OCI-LY7 (cell line): ENCODE measurements around the gene SPRY4. TPM values are rescaled to one million over a fixed set of nuclear protein-coding genes. Genes with fewer than 3 reads are reported as not detected.

Experiments used
- BruUV-seq: library from RNA; stranded (reverse); fragments of 400-500 nt; replicated peaks from 2 replicates; lab custom pipeline; 2021; lab: Mats Ljungman, UMichigan
- CTCF ChIA-PET: fragments of 300-600 bp; sonication (Branson Sonifier 250); formaldehyde crosslinking; loops from one replicate; lab custom pipeline; 2022; ENCODE audit warnings: antibody characterized with exemption; ENCODE audit not compliant: unreplicated experiment; lab: Charles Lee
- POLR2A ChIA-PET: fragments of 300-600 bp; sonication (Branson Sonifier 250); formaldehyde crosslinking; loops from one replicate; lab custom pipeline; 2022; ENCODE audit warnings: antibody characterized with exemption; lab: Charles Lee
- DNase-seq: peaks from one replicate; pipeline ENCODE4 v3.0.0-alpha.2; 2015; ENCODE audit warnings: low spot score
- H2AFZ ChIP-seq: fragments of 200-600 bp; sonication (generic), shearing (Covaris generic); 2 replicates; pipeline ENCODE4 v1.6.1; 2014; ENCODE audit warnings: mild to moderate bottlenecking, antibody characterized with exemption, low read length, moderate library complexity
- H3K27ac ChIP-seq: fragments of 200-600 bp; sonication (generic); 2 replicates; pipeline ENCODE4 v1.5.1; 2014; ENCODE audit warnings: mixed run types, low read depth, mild to moderate bottlenecking, moderate library complexity, low read length, inconsistent platforms; ENCODE audit not compliant: poor library complexity, severe bottlenecking
- H3K36me3 ChIP-seq: fragments of 200-600 bp; sonication (generic); 2 replicates; pipeline ENCODE4 v1.6.1; 2014; ENCODE audit warnings: mild to moderate bottlenecking, antibody characterized with exemption, low read length, moderate library complexity, mixed read lengths; ENCODE audit not compliant: insufficient read depth
- H3K4me1 ChIP-seq: fragments of 200-600 bp; sonication (generic); 2 replicates; pipeline ENCODE4 v1.5.1; 2014; ENCODE audit warnings: mild to moderate bottlenecking, low read length; ENCODE audit not compliant: insufficient read depth, poor library complexity, severe bottlenecking
- H3K4me2 ChIP-seq: fragments of 200-600 bp; sonication (generic); 2 replicates; pipeline ENCODE4 v1.6.1; 2014; ENCODE audit warnings: mild to moderate bottlenecking, low read length
- H3K4me3 ChIP-seq: fragments of 200-600 bp; sonication (generic); 2 replicates; pipeline ENCODE4 v1.5.1; 2014; ENCODE audit warnings: mild to moderate bottlenecking, low read depth, low read length; ENCODE audit not compliant: poor library complexity, severe bottlenecking
- H3K79me2 ChIP-seq: fragments of 200-600 bp; sonication (generic); 2 replicates; pipeline ENCODE4 v1.6.1; 2016; ENCODE audit warnings: low read depth, mild to moderate bottlenecking, low read length, moderate library complexity, mixed read lengths; ENCODE audit not compliant: insufficient read depth
- H3K9me2 ChIP-seq: fragments of 200-600 bp; sonication (generic); 2 replicates; pipeline ENCODE4 v1.6.1; 2016; ENCODE audit warnings: mild to moderate bottlenecking, low read length, mixed read lengths; ENCODE audit not compliant: insufficient read depth
- H3K9me3 ChIP-seq: fragments of 200-600 bp; sonication (generic); 2 replicates; pipeline ENCODE4 v1.6.1; 2014; ENCODE audit warnings: mild to moderate bottlenecking, mixed run types, low read length, mixed read lengths
- H4K20me1 ChIP-seq: fragments of 200-600 bp; sonication (generic); 2 replicates; pipeline ENCODE4 v1.6.1; 2014; ENCODE audit warnings: mild to moderate bottlenecking, antibody characterized with exemption, low read length, moderate library complexity, mixed read lengths; ENCODE audit not compliant: insufficient read depth
- CTCF ChIP-seq: fragments of 200-600 bp; sonication (generic); conservative IDR thresholded peaks from 2 replicates; pipeline ENCODE4 v1.5.1; 2014; ENCODE audit warnings: mild to moderate bottlenecking, antibody characterized with exemption, low read length, moderate library complexity, mixed read lengths
- EZH2phosphoT487 ChIP-seq: fragments of 200-600 bp; sonication (generic); IDR thresholded peaks from 2 replicates; pipeline ENCODE4 v1.6.1; 2018; ENCODE audit warnings: low read depth, borderline replicate concordance, mild to moderate bottlenecking, mixed run types, antibody characterized with exemption, low read length, moderate library complexity, mixed read lengths
- intact Hi-C: fragments of 100-400 bp; cut with micrococcal nuclease; formaldehyde crosslinking; loops from one replicate; pipeline ENCODE4 v1.10.0; 2022; ENCODE audit not compliant: unreplicated experiment
- total RNA-seq, 2 experiments: library from RNA; depleted of rRNA in 1 of 2; stranded (reverse); fragments of >200 nt in 1 of 2; shearing (Covaris generic) in 1 of 2; gene quantifications; 2 replicates each; pipeline ENCODE4 v1.2.3, GENCODE V29; 2014 to 2022

Gene SPRY4
- total RNA-seq, 2 experiments from 2014 or later: not detected

- Histone ChIP-seq H3K79me2 (no peaks in the 10 kb centered on the region), H3K4me3 (no peak overlapping the region), H2AFZ (no peak overlapping the region), H3K36me3 (no peaks in the 10 kb centered on the region), H3K27ac (no peak overlapping the region), H3K9me2 (no peaks in the 10 kb centered on the region), H4K20me1 (no peaks in the 10 kb centered on the region), H3K9me3 (no peaks in the 10 kb centered on the region), H3K4me1 (peaks cover 3% of the 10 kb centered on the region), H3K4me2 (no peak overlapping the region)
- no peak for DNase-seq
- intact Hi-C loops: no loop called here
- ChIA-PET CTCF (no interaction called here), POLR2A (interaction anchor here (1.1 kb wide), 1 partner anchor 10 kb away, joined by 3 read pairs; no protein-coding TSS in a partner anchor)
- TF ChIP-seq EZH2phosphoT487: no peak
- TF ChIP-seq CTCF: no peak
- BruUV-seq: no TSS peak
These were observed 7.6 kb downstream of the SPRY4 start for GRCh38 chr5:142317173-142317572.

- no peak overlapping the region for H3K4me3 ChIP-seq
- TF ChIP-seq CTCF: no peak
- TF ChIP-seq EZH2phosphoT487: no peak
- no peaks in the 10 kb centered on the region for H3K9me2 ChIP-seq
- POLR2A ChIA-PET: no interaction called here
- peaks cover 3% of the 10 kb centered on the region for H3K4me1 ChIP-seq
- no peaks in the 10 kb centered on the region for H3K36me3 ChIP-seq
- CTCF ChIA-PET: no interaction called here
- H2AFZ ChIP-seq: no peak overlapping the region
- H3K79me2 ChIP-seq: no peaks in the 10 kb centered on the region
- intact Hi-C loops: no loop called here
- H3K9me3 ChIP-seq: no peaks in the 10 kb centered on the region
- DNase-seq: no peak
- H4K20me1 ChIP-seq: no peaks in the 10 kb centered on the region
- no peak overlapping the region for H3K4me2 ChIP-seq
- no TSS peak for BruUV-seq
- H3K27ac ChIP-seq: no peak overlapping the region
These were observed 8.1 kb downstream of the SPRY4 start for GRCh38 chr5:142316681-142317080.

- Histone ChIP-seq H4K20me1 (no peaks in the 10 kb centered on the region), H3K9me3 (no peaks in the 10 kb centered on the region), H2AFZ (no peak overlapping the region), H3K79me2 (no peaks in the 10 kb centered on the region), H3K4me2 (no peak overlapping the region), H3K27ac (no peak overlapping the region), H3K4me3 (no peak overlapping the region), H3K4me1 (peaks cover 3% of the 10 kb centered on the region), H3K36me3 (no peaks in the 10 kb centered on the region), H3K9me2 (no peaks in the 10 kb centered on the region)
- no TSS peak for BruUV-seq
- POLR2A ChIA-PET: no interaction called here
- intact Hi-C loops: no loop called here
- TF ChIP-seq EZH2phosphoT487 (no peak), CTCF (no peak)
- no peak for DNase-seq
- CTCF ChIA-PET: no interaction called here
These were observed 8.8 kb downstream of the SPRY4 start for GRCh38 chr5:142316051-142316450.
